Neural cell (in vitro differentiated cells): ENCODE results near the gene C16orf74.

Experiments
- CTCF ChIP-seq: fragments of 450-650 bp; IDR thresholded peaks from 2 replicates; pipeline ENCODE4 v1.5.1; 2014; ENCODE audit warnings: antibody characterized with exemption, mild to moderate bottlenecking, moderate library complexity; ENCODE audit not compliant: poor library complexity, severe bottlenecking
- EZH2 ChIP-seq: fragments of 200-600, 300-800 bp; shearing (Covaris generic), sonication (generic); IDR thresholded peaks from 2 replicates; pipeline ENCODE4 v1.6.1; 2014; ENCODE audit warnings: antibody characterized with exemption, low read length, borderline replicate concordance, mild to moderate bottlenecking; ENCODE audit not compliant: insufficient read depth, poor library complexity, severe bottlenecking
- REST ChIP-seq: IDR thresholded peaks from 2 replicates; pipeline ENCODE4 v1.6.1; 2012; ENCODE audit warnings: borderline replicate concordance
- TAF1 ChIP-seq: IDR thresholded peaks from 2 replicates; pipeline ENCODE4 v1.6.1; 2012; ENCODE audit warnings: low read depth

- TF ChIP-seq CTCF (no peak), TAF1 (no peak), REST (no peak), EZH2 (no peak)
Observed at GRCh38 chr16:85690469-85691064, 60.3 kb downstream of the C16orf74 start.
